ENCODE results near the gene GPC5. TPM values are rescaled to one million over a fixed set of nuclear protein-coding genes. Genes with fewer than 3 reads are reported as not detected.

Gene GPC5
- total and polyA plus RNA-seq, 2 of the 13 experiments (the other 11 are each of a cell fraction or from before 2014, with no cell fraction given), result 0.02 to 0.07 TPM

DNA sequence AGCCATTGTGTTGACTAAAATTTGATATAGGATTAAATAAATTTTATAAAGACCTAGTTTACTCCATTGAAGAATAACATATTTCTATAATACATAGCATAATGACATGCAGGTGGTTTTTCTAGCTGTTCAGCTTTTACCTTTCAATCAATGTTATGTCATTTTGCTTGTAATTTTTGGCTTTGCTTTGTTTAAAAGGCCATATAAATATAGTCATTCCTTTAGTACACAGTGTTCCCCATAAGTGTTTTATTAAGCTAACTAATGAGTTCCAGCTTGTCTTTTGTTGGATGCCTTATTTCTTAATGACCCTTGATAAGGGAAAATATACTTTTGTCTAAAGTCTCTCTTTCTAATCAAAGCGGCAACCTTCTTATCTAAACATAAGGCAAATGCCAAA is 921.9 kb downstream of the GPC5 start (continued):
- TF ChIP-seq, protein P1, sequence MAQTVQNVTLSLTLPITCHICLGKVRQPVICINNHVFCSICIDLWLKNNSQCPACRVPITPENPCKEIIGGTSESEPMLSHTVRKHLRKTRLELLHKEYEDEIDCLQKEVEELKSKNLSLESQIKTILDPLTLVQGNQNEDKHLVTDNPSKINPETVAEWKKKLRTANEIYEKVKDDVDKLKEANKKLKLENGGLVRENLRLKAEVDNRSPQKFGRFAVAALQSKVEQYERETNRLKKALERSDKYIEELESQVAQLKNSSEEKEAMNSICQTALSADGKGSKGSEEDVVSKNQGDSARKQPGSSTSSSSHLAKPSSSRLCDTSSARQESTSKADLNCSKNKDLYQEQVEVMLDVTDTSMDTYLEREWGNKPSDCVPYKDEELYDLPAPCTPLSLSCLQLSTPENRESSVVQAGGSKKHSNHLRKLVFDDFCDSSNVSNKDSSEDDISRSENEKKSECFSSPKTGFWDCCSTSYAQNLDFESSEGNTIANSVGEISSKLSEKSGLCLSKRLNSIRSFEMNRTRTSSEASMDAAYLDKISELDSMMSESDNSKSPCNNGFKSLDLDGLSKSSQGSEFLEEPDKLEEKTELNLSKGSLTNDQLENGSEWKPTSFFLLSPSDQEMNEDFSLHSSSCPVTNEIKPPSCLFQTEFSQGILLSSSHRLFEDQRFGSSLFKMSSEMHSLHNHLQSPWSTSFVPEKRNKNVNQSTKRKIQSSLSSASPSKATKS (CRISPR knock-in tag; IDR thresholded peaks at IDR 0.05), result no peak
- TF ChIP-seq SP140L (CRISPR knock-in tag; IDR thresholded peaks at IDR 0.05; ENCODE audit: borderline replicate concordance) (no peak), FOXM1 (CRISPR knock-in tag; IDR thresholded peaks at IDR 0.05) (no peak)

DNA sequence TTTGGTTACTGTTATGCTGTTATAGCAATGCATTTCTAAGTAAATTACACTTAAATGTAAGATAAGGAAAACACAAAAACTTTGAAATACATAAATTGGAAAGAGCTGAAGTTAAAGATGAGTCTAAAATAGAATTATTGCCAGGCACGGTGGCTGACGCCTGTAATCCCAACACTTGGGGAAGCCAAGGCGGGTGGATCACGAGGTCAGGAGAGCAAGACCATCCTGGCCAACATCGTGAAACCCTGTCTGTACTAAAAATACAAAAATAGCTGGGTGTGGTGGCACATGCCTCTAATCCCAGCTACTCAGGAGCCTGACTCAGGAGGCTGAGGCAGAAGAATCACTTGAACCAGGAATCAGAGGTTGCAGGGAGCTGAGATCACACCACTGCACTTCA is 922.8 kb downstream of the GPC5 start:
- ChIA-PET CTCF (ENCODE audit: low intra/inter-chr PET ratio, low total read pairs) (no interaction called here), POLR2A (no interaction called here)
- WGBS (ENCODE audit: low lambda C conversion rate), result 0% methylated on average over 5 of the region's 5 CpGs
- no peaks in the 10 kb centered on the region for H3K36me3 ChIP-seq (replicated peaks in 1 of 2; ENCODE audit: control insufficient read depth in 1 of 2, insufficient read depth in 2 of 2, low read length in 2 of 2)
- no peak overlapping the region for H3K4me2 ChIP-seq (ENCODE audit: low read depth, low read length)
- no peak overlapping the region for H3K9ac ChIP-seq (ENCODE audit: insufficient read depth, low read depth, low read length)
- H2AFZ ChIP-seq (ENCODE audit: low read length), result no peak overlapping the region
- intact Hi-C loops (cut with micrococcal nuclease; ENCODE audit: unreplicated experiment) (no loop called here), in situ Hi-C loops (cut with HindIII; ENCODE audit: extremely low pct_ligation_motif_present, low pct_unique_long_range_greater_than_20kb) (no loop called here)
- no peak for ATAC-seq
- TF ChIP-seq ZNF350 (CRISPR knock-in tag; IDR thresholded peaks at IDR 0.05; ENCODE audit: borderline replicate concordance, low read depth) (no peak), ZNF274 (CRISPR knock-in tag; IDR thresholded peaks at IDR 0.05) (no peak), SATB2 (CRISPR knock-in tag; IDR thresholded peaks at IDR 0.05) (no peak), ZFP36 (IDR thresholded peaks at IDR 0.05; ENCODE audit: borderline replicate concordance, low read depth, low read length, partially characterized antibody) (no peak), ZNF878 (CRISPR knock-in tag; IDR thresholded peaks at IDR 0.05) (no peak), ADNP (CRISPR knock-in tag; IDR thresholded peaks at IDR 0.05) (no peak), ZBTB42 (CRISPR knock-in tag; IDR thresholded peaks at IDR 0.05) (no peak), HOXA9 (CRISPR knock-in tag; IDR thresholded peaks at IDR 0.05; ENCODE audit: borderline replicate concordance) (no peak), PHF21A (CRISPR knock-in tag; IDR thresholded peaks at IDR 0.05) (no peak), PPARG (CRISPR knock-in tag; conservative IDR thresholded peaks at IDR 0.05) (no peak)
- TF ChIP-seq, protein P2, sequence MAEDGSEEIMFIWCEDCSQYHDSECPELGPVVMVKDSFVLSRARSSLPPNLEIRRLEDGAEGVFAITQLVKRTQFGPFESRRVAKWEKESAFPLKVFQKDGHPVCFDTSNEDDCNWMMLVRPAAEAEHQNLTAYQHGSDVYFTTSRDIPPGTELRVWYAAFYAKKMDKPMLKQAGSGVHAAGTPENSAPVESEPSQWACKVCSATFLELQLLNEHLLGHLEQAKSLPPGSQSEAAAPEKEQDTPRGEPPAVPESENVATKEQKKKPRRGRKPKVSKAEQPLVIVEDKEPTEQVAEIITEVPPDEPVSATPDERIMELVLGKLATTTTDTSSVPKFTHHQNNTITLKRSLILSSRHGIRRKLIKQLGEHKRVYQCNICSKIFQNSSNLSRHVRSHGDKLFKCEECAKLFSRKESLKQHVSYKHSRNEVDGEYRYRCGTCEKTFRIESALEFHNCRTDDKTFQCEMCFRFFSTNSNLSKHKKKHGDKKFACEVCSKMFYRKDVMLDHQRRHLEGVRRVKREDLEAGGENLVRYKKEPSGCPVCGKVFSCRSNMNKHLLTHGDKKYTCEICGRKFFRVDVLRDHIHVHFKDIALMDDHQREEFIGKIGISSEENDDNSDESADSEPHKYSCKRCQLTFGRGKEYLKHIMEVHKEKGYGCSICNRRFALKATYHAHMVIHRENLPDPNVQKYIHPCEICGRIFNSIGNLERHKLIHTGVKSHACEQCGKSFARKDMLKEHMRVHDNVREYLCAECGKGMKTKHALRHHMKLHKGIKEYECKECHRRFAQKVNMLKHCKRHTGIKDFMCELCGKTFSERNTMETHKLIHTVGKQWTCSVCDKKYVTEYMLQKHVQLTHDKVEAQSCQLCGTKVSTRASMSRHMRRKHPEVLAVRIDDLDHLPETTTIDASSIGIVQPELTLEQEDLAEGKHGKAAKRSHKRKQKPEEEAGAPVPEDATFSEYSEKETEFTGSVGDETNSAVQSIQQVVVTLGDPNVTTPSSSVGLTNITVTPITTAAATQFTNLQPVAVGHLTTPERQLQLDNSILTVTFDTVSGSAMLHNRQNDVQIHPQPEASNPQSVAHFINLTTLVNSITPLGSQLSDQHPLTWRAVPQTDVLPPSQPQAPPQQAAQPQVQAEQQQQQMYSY (CRISPR knock-in tag; IDR thresholded peaks at IDR 0.05), result no peak
- TF ChIP-seq, protein P3, sequence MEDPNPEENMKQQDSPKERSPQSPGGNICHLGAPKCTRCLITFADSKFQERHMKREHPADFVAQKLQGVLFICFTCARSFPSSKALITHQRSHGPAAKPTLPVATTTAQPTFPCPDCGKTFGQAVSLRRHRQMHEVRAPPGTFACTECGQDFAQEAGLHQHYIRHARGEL (CRISPR knock-in tag; IDR thresholded peaks at IDR 0.05), result no peak
- H3K27ac ChIP-seq (ENCODE audit: extremely low read length, insufficient read depth, low read length), result no peak overlapping the region
- no peaks in the 10 kb centered on the region for H3K27me3 ChIP-seq (ENCODE audit: control insufficient read depth in 1 of 2, insufficient read depth in 2 of 2, low read length in 2 of 2)
- H3K4me3 ChIP-seq (replicated peaks in 1 of 3; ENCODE audit: insufficient read depth in 1 of 3, low read depth in 2 of 3, low read length in 3 of 3), result no peak overlapping the region
- no TSS peak for BruUV-seq (replicated peaks)
- no peaks in the 10 kb centered on the region for H3K79me2 ChIP-seq (ENCODE audit: insufficient read depth, low read length)
- no peaks in the 10 kb centered on the region for H3K9me3 ChIP-seq (ENCODE audit: low read length)
- FAIRE-seq, result no peak
- no peaks in the 10 kb centered on the region for H3K4me1 ChIP-seq (ENCODE audit: insufficient read depth, low read length)
- no peak for DNase-seq (ENCODE audit: low spot score)
- H4K20me1 ChIP-seq (ENCODE audit: insufficient read depth, low read length), result no peaks in the 10 kb centered on the region

All from HepG2 (cell line).